Tibial nerve (tissue), 4 donors: ENCODE measurements around the gene SLIT3. TPM values are rescaled to one million over a fixed set of nuclear protein-coding genes. Genes with fewer than 3 reads are reported as not detected.

Experiments used
- DNase-seq, 2 donors: peaks; one replicate each; pipeline ENCODE4 v3.0.0-alpha.2; 2019; ENCODE audit warnings: low spot score in 2 of 2
- H3K27ac ChIP-seq, 4 donors: fragments of 200-600 bp; sonication (generic) in 3 of 4; one replicate each; pipeline ENCODE4 v1.5.1; 2017 to 2019; ENCODE audit warnings: mild to moderate bottlenecking in 1 of 4
- H3K27me3 ChIP-seq, 2 donors: fragments of 200-600 bp; sonication (generic) in 1 of 2; one replicate each; pipeline versions ENCODE4 v1.5.1 to v1.6.0; 2017 to 2019
- H3K36me3 ChIP-seq, 3 donors: fragments of 200-600 bp; sonication (generic); one replicate each; pipeline ENCODE4 v1.5.1; 2018 to 2019
- H3K4me1 ChIP-seq, 4 donors: fragments of 200-600 bp; sonication (generic) in 3 of 4; one replicate each; pipeline ENCODE4 v1.5.1; 2017 to 2019
- H3K4me3 ChIP-seq, 4 donors: fragments of 200-600 bp; sonication (generic) in 3 of 4; one replicate each; pipeline ENCODE4 v1.5.1; 2017 to 2019; ENCODE audit warnings: mild to moderate bottlenecking in 1 of 4, moderate library complexity in 1 of 4
- H3K9me3 ChIP-seq, 4 donors: fragments of 200-600 bp; sonication (generic) in 3 of 4; one replicate each; pipeline ENCODE4 v1.5.1; 2017 to 2019
- CTCF ChIP-seq, 5 experiments: fragments of 200-600 bp in 3 of 5; fragments of 450-650 bp in 2 of 5; sonication (generic) in 3 of 5; IDR thresholded peaks; one replicate each; pipeline ENCODE4 v1.5.1; 2016 to 2019; ENCODE audit warnings: antibody characterized with exemption in 5 of 5, mild to moderate bottlenecking in 3 of 5, moderate library complexity in 2 of 5
- EP300 ChIP-seq, 2 donors: sonication (generic); formaldehyde crosslinking; IDR thresholded peaks; one replicate each; pipeline ENCODE4 v1.6.1; 2017; ENCODE audit warnings: antibody characterized with exemption in 2 of 2, mild to moderate bottlenecking in 1 of 2
- POLR2A ChIP-seq, 2 donors: fragments of 450-650 bp; IDR thresholded peaks; one replicate each; pipeline ENCODE4 v1.6.1; 2017; ENCODE audit warnings: antibody characterized with exemption in 2 of 2, mild to moderate bottlenecking in 2 of 2, moderate library complexity in 2 of 2
- WGBS, 2 donors: methylation state at CpG; one replicate each; pipeline ENCODE4 v1.1.5; 2018; 5-methylcytosine and 5-hydroxymethylcytosine counted together
- total RNA-seq, 4 donors: library from RNA; depleted of rRNA; stranded (reverse); fragments of >200 nt; gene quantifications; one replicate each; pipeline ENCODE4 v1.1.0, GENCODE V29; 2016

SLIT3 gene
- total RNA-seq, 4 donors from 2014 or later: 16.6 to 39.0 (median 20.2) TPM

GRCh38 chr5:168916266-168916665, 384.7 kb downstream of the SLIT3 start:
- H3K9me3 ChIP-seq: no peaks in the 10 kb centered on the region
- 34 to 45% methylated on average over 5 of the region's 5 CpGs for WGBS, 2 donors
- H3K4me3 ChIP-seq: no peak overlapping the region
- TF ChIP-seq EP300 (IDR thresholded peaks at IDR 0.05) (no peak), CTCF (IDR thresholded peaks at IDR 0.05) (no peak), POLR2A (IDR thresholded peaks at IDR 0.05) (no peak)
- H3K36me3 ChIP-seq: no peaks in the 10 kb centered on the region
- peak; percentile 18 to 41 for DNase-seq
- H3K27me3 ChIP-seq: no peaks in the 10 kb centered on the region
- peak overlapping the region in 2 of 4 donors; percentile 18 to 59 for H3K27ac ChIP-seq
- peaks cover 0 to 18% (median 4%) of the 10 kb centered on the region in 4 donors for H3K4me1 ChIP-seq

GRCh38 chr5:168914491-168914890, 386.4 kb downstream of the SLIT3 start:
- WGBS, 2 donors: 78 to 79% methylated on average over 5 of the region's 5 CpGs
- no peak overlapping the region for H3K27ac ChIP-seq
- no peak overlapping the region for H3K4me3 ChIP-seq
- DNase-seq: no peak
- H3K9me3 ChIP-seq: no peaks in the 10 kb centered on the region
- H3K4me1 ChIP-seq: peaks cover 0 to 18% (median 4%) of the 10 kb centered on the region in 4 donors
- no peaks in the 10 kb centered on the region for H3K36me3 ChIP-seq
- H3K27me3 ChIP-seq: no peaks in the 10 kb centered on the region
- TF ChIP-seq POLR2A (IDR thresholded peaks at IDR 0.05) (no peak), EP300 (IDR thresholded peaks at IDR 0.05) (no peak), CTCF (IDR thresholded peaks at IDR 0.05) (no peak)

- no peak overlapping the region for H3K4me3 ChIP-seq
- H3K27me3 ChIP-seq: no peaks in the 10 kb centered on the region
- no peak for DNase-seq
- TF ChIP-seq EP300 (IDR thresholded peaks at IDR 0.05) (no peak), CTCF (IDR thresholded peaks at IDR 0.05) (no peak), POLR2A (IDR thresholded peaks at IDR 0.05) (no peak)
- no peaks in the 10 kb centered on the region for H3K9me3 ChIP-seq
- H3K36me3 ChIP-seq: no peaks in the 10 kb centered on the region
- H3K27ac ChIP-seq: no peak overlapping the region
- H3K4me1 ChIP-seq: no peaks in the 10 kb centered on the region
- 81 to 86% methylated on average over 6 of the region's 6 CpGs for WGBS, 2 donors
Measured at GRCh38 chr5:168910874-168911273, 390.1 kb downstream of the SLIT3 start.

GRCh38 chr5:168908207-168908606, 392.7 kb downstream of the SLIT3 start:
- no peak overlapping the region for H3K4me3 ChIP-seq
- no peak for DNase-seq
- no peaks in the 10 kb centered on the region for H3K27me3 ChIP-seq
- WGBS, 2 donors: 49 to 61% methylated on average over 9 of the region's 9 CpGs
- no peaks in the 10 kb centered on the region for H3K4me1 ChIP-seq
- no peaks in the 10 kb centered on the region for H3K36me3 ChIP-seq
- H3K9me3 ChIP-seq: no peaks in the 10 kb centered on the region
- no peak for TF ChIP-seq CTCF (IDR thresholded peaks at IDR 0.05)
- TF ChIP-seq POLR2A (IDR thresholded peaks at IDR 0.05): no peak
- TF ChIP-seq EP300 (IDR thresholded peaks at IDR 0.05): no peak
- no peak overlapping the region for H3K27ac ChIP-seq

- Histone ChIP-seq H3K27me3 (no peaks in the 10 kb centered on the region), H3K27ac (no peak overlapping the region), H3K9me3 (no peaks in the 10 kb centered on the region), H3K4me3 (no peak overlapping the region), H3K4me1 (no peaks in the 10 kb centered on the region), H3K36me3 (no peaks in the 10 kb centered on the region)
- WGBS, 2 donors: 84 to 89% methylated on average over 2 of the region's 2 CpGs
- TF ChIP-seq EP300 (IDR thresholded peaks at IDR 0.05): no peak
- TF ChIP-seq CTCF (IDR thresholded peaks at IDR 0.05): no peak
- no peak for TF ChIP-seq POLR2A (IDR thresholded peaks at IDR 0.05)
- no peak for DNase-seq
Measured at GRCh38 chr5:168903061-168903460, 397.9 kb downstream of the SLIT3 start.
